Activated B cell treated with CpG ODN at 0.5 μM for 24 hours (primary cell): ENCODE data around the gene BCR. TPM values are rescaled to one million over a fixed set of nuclear protein-coding genes. Genes with fewer than 3 reads are reported as not detected.

Experiments
- ATAC-seq: fragments of 200-7000 bp; cut with Tn5 transposase; one replicate; pipeline ENCODE4 v1.10.0; 2021; ENCODE audit warnings: low read depth, mild to moderate bottlenecking, moderate library complexity
- CTCF ChIA-PET: fragments of 350-600 bp; sonication (Branson Sonifier 250); formaldehyde crosslinking; loops from one replicate; lab custom pipeline; 2021; ENCODE audit warnings: antibody characterized with exemption; lab: Charles Lee
- POLR2A ChIA-PET: fragments of 350-600 bp; sonication (Branson Sonifier 250); formaldehyde crosslinking; loops from one replicate; lab custom pipeline; 2021; ENCODE audit warnings: antibody characterized with exemption; lab: Charles Lee
- DNase-seq: peaks from one replicate; pipeline ENCODE4 v3.0.0; 2022
- H3K27ac Mint-ChIP-seq: one replicate; pipeline ENCODE4 v1.8.0; 2020; ENCODE audit warnings: mixed read lengths
- H3K27me3 Mint-ChIP-seq: one replicate; pipeline ENCODE4 v1.8.0; 2021; ENCODE audit warnings: mixed read lengths
- H3K36me3 Mint-ChIP-seq: one replicate; pipeline ENCODE4 v1.8.0; 2021; ENCODE audit warnings: low read depth, mixed read lengths
- H3K4me1 Mint-ChIP-seq: one replicate; pipeline ENCODE4 v1.8.0; 2021; ENCODE audit warnings: mixed read lengths
- H3K4me3 Mint-ChIP-seq: one replicate; pipeline ENCODE4 v1.8.0; 2020; ENCODE audit warnings: mild to moderate bottlenecking, mixed read lengths
- H3K9me3 Mint-ChIP-seq: one replicate; pipeline ENCODE4 v1.8.0; 2020; ENCODE audit warnings: mixed read lengths
- CTCF ChIP-seq: fragments of 200-600 bp; IDR thresholded peaks from one replicate; pipeline ENCODE4 v1.8.0; 2022; ENCODE audit warnings: antibody characterized with exemption, mild to moderate bottlenecking
- intact Hi-C: fragments of 100-400 bp; cut with micrococcal nuclease; formaldehyde crosslinking; loops from one replicate; pipeline ENCODE4 v1.15.1; 2024
- total RNA-seq: library from RNA; stranded (reverse); gene quantifications from 2 replicates; pipeline ENCODE4 v1.2.3, GENCODE V29; 2022

BCR gene
- total RNA-seq, 1 donor from 2014 or later: 20.9 TPM

GRCh38 chr22:23150762-23151161 lies 29.5 kb upstream of the BCR start:
- TF ChIP-seq CTCF: no peak
- H3K27me3 Mint-ChIP-seq: no peaks in the 10 kb centered on the region
- ATAC-seq: no peak
- intact Hi-C loops: no loop called here
- no peak overlapping the region for H3K4me3 Mint-ChIP-seq
- H3K36me3 Mint-ChIP-seq: no peaks in the 10 kb centered on the region
- POLR2A ChIA-PET: interaction anchor here (1.5 kb wide), 1 partner anchor 9 kb away, joined by 3 read pairs; the partner anchor contains the start of gene RSPH14
- H3K9me3 Mint-ChIP-seq: no peaks in the 10 kb centered on the region
- peak overlapping the region; percentile 30 for H3K27ac Mint-ChIP-seq
- DNase-seq: no peak
- peaks cover 27% of the 10 kb centered on the region for H3K4me1 Mint-ChIP-seq
- CTCF ChIA-PET: no interaction called here

- ChIA-PET POLR2A (interaction anchor here (1.4 kb wide), 1 partner anchor 21 kb away, joined by 3 read pairs; no protein-coding TSS in a partner anchor), CTCF (interaction anchor here (1.7 kb wide), 1 partner anchor 24 kb away, joined by 5 read pairs; no protein-coding TSS in a partner anchor)
- ATAC-seq (no peak), DNase-seq (no peak)
- TF ChIP-seq CTCF: no peak
- no peaks in the 10 kb centered on the region for H3K27me3 Mint-ChIP-seq
- intact Hi-C loops: no loop called here
- no peak overlapping the region for H3K27ac Mint-ChIP-seq
- H3K36me3 Mint-ChIP-seq: no peaks in the 10 kb centered on the region
- H3K4me3 Mint-ChIP-seq: no peak overlapping the region
- peaks cover 27% of the 10 kb centered on the region for H3K4me1 Mint-ChIP-seq
- H3K9me3 Mint-ChIP-seq: no peaks in the 10 kb centered on the region
Observed at GRCh38 chr22:23151827-23152226, 28.5 kb upstream of the BCR start.

GRCh38 chr22:23152238-23153114 lies 27.8 kb upstream of the BCR start:
- ChIA-PET CTCF (interaction anchor here (0.8 to 1.7 kb wide), 3 partner anchors 8 to 26 kb away, joined by 3 to 5 read pairs (median 3); no protein-coding TSS in a partner anchor), POLR2A (interaction anchor here (0.8 to 1.7 kb wide), 7 partner anchors 8 to 33 kb away, joined by 3 to 6 read pairs (median 4); partner anchors contain the start of genes BCR and RSPH14)
- TF ChIP-seq CTCF: no peak
- ATAC-seq (peak; percentile 75), DNase-seq (peak; percentile 30)
- H3K9me3 Mint-ChIP-seq: no peaks in the 10 kb centered on the region
- no peaks in the 10 kb centered on the region for H3K27me3 Mint-ChIP-seq
- peak overlapping the region; percentile 98 for H3K27ac Mint-ChIP-seq
- H3K36me3 Mint-ChIP-seq: no peaks in the 10 kb centered on the region
- intact Hi-C loops: no loop called here
- peak overlapping the region; percentile 80 for H3K4me3 Mint-ChIP-seq
- H3K4me1 Mint-ChIP-seq: peaks cover 29% of the 10 kb centered on the region

GRCh38 chr22:23153994-23154393 lies 26.3 kb upstream of the BCR start:
- Mint-ChIP-seq H3K27me3 (no peaks in the 10 kb centered on the region), H3K4me3 (no peak overlapping the region), H3K4me1 (peaks cover 29% of the 10 kb centered on the region), H3K36me3 (no peaks in the 10 kb centered on the region), H3K9me3 (no peaks in the 10 kb centered on the region), H3K27ac (peak overlapping the region; percentile 98)
- intact Hi-C loops: no loop called here
- ChIA-PET CTCF (interaction anchor here (0.7 to 1.0 kb wide), 3 partner anchors 9 to 35 kb away, joined by 3 read pairs; no protein-coding TSS in a partner anchor), POLR2A (interaction anchor here (1.7 kb wide), 1 partner anchor 9 kb away, joined by 4 read pairs; no protein-coding TSS in a partner anchor)
- TF ChIP-seq CTCF: no peak
- no peak for ATAC-seq
- DNase-seq: no peak

- TF ChIP-seq CTCF: no peak
- POLR2A ChIA-PET: no interaction called here
- no peaks in the 10 kb centered on the region for H3K9me3 Mint-ChIP-seq
- H3K4me3 Mint-ChIP-seq: no peak overlapping the region
- CTCF ChIA-PET: no interaction called here
- ATAC-seq: no peak
- H3K27me3 Mint-ChIP-seq: no peaks in the 10 kb centered on the region
- peaks cover 29% of the 10 kb centered on the region for H3K4me1 Mint-ChIP-seq
- no peak for DNase-seq
- intact Hi-C loops: no loop called here
- H3K36me3 Mint-ChIP-seq: no peaks in the 10 kb centered on the region
- H3K27ac Mint-ChIP-seq: peak overlapping the region; percentile 68
Observed at GRCh38 chr22:23154461-23154860, 25.8 kb upstream of the BCR start.
